Measurements from ENCODE around the gene OR2J3.
"Not testable (repeated sequence)": the region's sequence is repeated elsewhere in the genome, so short reads cannot be mapped to it uniquely, and the experiment has no call there.

The OR2J3 gene

DNA sequence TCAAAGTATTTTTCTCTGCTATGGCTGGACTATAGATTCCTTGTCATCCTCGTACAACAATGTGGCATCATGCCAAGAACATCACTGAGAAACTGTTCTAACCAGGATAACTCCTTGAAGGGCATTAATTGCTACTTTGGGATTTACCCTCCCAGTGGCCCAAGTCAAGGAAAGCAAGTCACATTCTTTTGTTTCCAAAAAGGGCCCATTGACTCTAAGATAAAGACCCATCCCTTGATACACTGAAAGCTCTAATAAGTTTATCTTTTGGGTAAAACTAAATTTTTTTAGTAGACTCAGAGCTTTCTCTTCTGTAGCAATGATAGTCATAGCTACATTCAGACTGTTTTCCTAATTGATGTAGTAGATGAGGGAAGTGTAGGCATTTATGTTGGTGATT lies at the start of gene OR2J3:
Gene OR2J3 (plus strand): TSS at position 301 of the 400 bp plus-strand sequence. CDS start 3,833 bp downstream, outside the sequence.
- no peak for DNase-seq (ENCODE audit: low read depth)

DNA sequence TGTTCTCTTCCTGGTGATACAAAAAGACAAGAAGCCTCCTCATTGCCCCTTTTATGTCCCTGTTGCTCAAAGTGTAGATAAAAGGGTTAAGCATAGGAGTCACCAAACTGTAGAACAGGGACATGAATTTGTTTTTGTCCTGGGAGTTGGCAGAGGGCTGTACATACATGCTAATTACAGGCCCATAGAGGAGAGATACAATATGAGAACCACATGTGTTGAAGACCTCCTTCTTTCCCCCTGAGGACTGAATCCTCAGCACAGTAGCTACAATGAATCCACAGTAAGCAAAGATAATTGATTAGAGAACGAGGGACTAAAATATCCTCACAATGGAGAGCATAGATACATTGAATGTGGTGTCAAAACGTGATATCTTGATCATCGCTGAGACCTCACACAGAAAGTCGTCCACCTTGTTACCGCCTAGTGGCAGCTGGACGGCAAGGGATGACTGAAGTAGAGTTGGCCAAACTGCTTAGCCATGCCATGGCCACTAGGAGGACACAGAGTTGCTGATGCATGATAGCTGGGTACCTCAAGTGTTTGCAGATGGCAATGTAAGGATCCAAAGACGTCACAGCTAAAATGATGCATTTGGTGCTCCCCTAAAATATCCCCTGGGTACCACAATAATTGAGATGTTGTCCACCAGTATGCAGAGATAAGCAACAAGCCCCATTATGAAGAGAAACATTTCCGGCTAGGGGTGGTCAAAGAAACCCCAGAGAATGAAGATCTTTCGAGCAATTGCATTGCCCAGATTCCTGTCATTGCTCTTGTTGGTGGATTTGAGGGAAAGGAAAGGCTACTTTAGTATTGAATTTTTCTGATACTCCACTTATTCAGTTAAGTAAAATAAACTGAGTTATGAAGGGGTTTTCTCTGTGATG lies 35.8 kb upstream of the OR2J3 start:
- DNase-seq (ENCODE audit: low read depth): no peak

DNA sequence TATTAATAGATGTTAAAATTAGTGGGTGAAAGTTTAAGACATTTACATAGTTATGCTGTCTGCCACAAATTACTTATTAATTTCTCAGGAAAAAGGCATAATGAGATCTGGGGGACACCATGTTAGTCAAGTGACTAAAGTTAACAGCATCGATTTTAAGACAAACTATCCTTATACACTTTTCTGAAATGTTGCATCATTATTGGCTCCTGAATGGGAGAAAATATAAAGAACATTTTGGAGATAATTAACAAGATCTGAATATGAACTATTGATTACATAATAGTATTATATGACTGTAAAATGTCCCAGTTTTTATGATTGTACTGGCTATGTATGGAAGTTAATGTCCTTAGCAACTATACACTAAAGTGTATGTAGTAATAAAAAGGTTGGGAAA lies 28.7 kb upstream of the OR2J3 start:
- DNase-seq (ENCODE audit: low read depth): no peak

- no peak for DNase-seq (ENCODE audit: low read depth)
These were observed 26.5 kb upstream of the OR2J3 start for GRCh38 chr6:29081312-29081711.

DNA sequence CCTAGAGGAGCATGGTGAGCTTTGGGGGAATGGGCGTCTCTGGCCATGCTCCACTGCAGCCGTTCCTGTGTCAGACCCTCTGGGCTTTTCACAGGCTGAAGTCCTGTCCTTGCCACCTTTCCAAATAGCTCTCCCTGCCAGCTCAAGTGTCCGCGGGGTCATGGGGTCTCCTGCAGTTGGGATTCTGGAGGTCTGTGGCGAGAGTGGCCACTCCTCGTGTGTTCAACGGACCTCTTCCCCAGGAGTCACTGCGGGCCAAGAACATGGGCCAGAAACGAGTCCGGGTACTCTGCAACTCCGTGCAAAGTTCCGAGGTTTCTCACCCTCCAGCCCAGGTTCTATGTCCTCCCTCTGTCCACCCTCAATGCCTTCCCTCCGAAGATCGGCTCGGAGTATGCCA lies 25.4 kb upstream of the OR2J3 start:
- no peak for DNase-seq (ENCODE audit: low read depth)

DNA sequence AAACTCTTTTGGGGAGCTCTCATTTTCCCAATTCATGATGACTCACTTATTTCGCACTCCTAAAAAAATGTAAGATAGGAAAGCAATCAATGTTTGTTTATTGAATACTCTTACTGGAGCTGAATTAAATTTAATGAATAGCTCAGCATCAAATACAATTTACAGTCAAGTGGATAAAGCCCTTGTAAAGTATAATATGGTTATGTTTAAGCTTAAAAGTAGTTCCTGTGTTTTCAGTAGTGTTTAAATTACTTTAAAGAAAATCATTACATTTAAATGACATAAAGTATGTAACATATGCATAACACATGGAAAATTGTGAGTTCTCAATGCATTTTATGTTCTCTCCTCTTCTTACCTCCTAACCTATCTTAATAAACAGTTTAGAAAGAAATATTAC lies 20.6 kb upstream of the OR2J3 start, which contains the start of gene OR2B3:
Gene OR2B3 (minus strand): TSS at position 101 of the 400 bp plus-strand sequence. CDS start 65 bp downstream, at position 36.
- no peak for DNase-seq (ENCODE audit: low read depth)

- no peak for DNase-seq (ENCODE audit: low read depth)
These were observed 14.9 kb upstream of the OR2J3 start for GRCh38 chr6:29092957-29093356.

DNA sequence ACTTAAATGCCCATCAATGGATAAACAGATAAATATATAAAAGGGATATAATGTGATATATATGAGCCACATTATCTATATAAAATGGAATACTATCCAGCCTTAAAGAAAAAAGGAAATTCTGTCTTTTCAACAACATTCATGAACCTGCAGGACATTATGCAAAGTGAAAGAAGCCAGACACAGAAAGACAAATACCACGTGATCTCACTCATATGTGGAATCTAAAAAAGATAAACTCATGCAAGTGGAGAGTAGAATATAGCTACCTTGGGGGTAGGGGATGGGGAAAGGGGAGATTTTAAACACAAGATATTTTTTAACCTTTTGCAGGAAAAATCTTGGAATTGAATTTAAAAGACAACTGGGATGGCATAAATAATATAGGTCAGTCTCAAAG lies 10.1 kb upstream of the OR2J3 start:
- DNase-seq (ENCODE audit: low read depth): no peak

- DNase-seq (ENCODE audit: low read depth): no peak
These were observed 8.7 kb upstream of the OR2J3 start, which contains the start of gene OR2J1 for GRCh38 chr6:29099190-29099589. TSS of gene OR2J1 (plus strand) at chr6:29099490. CDS start at chr6:29100943, 1,453 bp downstream.

- no peak for DNase-seq (ENCODE audit: low read depth)
These were observed 4.3 kb downstream of the OR2J3 start for GRCh38 chr6:29112135-29112534.

DNA sequence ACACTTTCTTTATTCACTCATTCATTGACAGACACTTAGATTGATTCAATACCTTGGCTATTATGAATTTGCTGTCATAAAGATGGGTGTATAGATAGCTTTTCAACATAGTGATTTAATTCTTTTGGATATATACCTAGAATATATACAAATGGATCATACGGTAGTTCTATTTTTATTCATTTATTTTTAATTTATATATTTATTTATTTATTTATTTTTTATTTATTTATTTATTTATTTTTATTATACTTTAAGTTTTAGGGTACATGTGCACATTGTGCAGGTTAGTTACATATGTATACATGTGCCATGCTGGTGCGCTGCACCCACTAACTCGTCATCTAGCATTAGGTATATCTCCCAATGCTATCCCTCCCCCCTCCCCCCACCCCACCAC lies 7.1 kb downstream of the OR2J3 start:
- DNase-seq (ENCODE audit: low read depth): not testable (repeated sequence)

GRCh38 chr6:29129326-29130012 lies 21.6 kb downstream of the OR2J3 start:
- DNase-seq (ENCODE audit: low read depth): no peak

- no peak for DNase-seq (ENCODE audit: low read depth)
These were observed 22.8 kb downstream of the OR2J3 start for GRCh38 chr6:29130644-29131043.

DNA sequence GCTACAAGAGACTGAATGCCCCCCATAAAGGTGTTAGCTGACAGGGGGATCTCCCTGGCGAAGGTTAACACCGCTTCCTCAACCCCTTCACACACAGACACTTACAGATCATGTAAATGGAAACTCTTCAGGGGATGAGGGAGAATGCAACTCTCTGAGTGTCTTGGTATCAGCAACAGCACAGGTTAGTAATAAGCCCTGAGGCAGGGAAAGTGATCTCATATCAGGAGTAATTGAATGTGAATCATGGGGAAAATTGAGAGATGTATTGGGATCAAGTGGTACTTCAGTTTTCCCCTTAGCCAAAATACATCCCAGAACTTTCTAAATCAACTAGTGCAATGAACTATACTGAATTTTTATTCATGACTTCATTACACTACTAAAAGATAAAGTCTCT lies 23.8 kb downstream of the OR2J3 start:
- DNase-seq (ENCODE audit: low read depth): no peak

DNA sequence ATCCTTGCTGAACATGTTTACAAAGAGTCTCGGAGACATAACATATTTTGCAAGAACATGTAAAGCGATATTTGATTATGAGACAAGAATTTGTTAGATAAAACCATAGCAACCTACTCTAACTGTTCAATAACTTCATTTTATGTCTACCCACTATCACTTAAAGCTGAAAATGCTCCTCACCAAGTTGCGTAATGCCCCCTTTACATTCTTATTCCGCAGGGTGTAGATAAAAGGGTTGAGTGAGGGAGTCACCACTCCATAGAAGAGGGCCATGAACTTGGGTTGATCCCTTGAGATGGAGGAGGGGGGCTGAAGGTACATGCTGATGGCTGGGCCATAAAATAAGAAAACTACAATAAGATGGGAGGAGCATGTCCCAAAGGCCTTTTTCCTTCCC lies 29.9 kb downstream of the OR2J3 start:
- no peak for DNase-seq (ENCODE audit: low read depth)

GRCh38 chr6:29141606-29142005 lies 33.7 kb downstream of the OR2J3 start:
- DNase-seq (ENCODE audit: low read depth): no peak

GRCh38 chr6:29142309-29142708 lies 34.5 kb downstream of the OR2J3 start:
- DNase-seq (ENCODE audit: low read depth): no peak

GRCh38 chr6:29146179-29146578 lies 38.3 kb downstream of the OR2J3 start:
- DNase-seq (ENCODE audit: low read depth): no peak

- DNase-seq (ENCODE audit: low read depth): no peak
These were observed 39.2 kb downstream of the OR2J3 start for GRCh38 chr6:29147074-29147473.

DNA sequence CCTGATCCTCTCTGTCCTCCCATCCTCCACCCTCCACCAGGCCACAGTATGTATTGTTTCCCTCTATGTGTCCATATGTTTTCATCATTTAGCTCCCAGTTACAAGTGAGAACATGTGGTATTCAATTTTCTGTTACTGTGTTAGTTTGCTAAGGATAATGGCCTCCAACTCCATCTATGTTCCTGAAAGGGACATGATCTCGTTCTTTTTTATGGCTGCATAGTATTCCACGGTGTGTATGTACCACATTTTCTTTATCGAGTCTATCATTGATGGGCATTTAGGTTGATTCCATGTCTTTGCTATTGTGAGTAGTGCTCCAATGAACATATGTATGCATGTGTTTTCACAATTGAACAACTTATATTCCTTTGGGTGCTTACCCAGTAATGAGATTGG lies 41.6 kb downstream of the OR2J3 start:
- DNase-seq (ENCODE audit: low read depth): not testable (repeated sequence)

- no peak for DNase-seq (ENCODE audit: low read depth)
These were observed 45.2 kb downstream of the OR2J3 start for GRCh38 chr6:29153083-29153482.

DNA sequence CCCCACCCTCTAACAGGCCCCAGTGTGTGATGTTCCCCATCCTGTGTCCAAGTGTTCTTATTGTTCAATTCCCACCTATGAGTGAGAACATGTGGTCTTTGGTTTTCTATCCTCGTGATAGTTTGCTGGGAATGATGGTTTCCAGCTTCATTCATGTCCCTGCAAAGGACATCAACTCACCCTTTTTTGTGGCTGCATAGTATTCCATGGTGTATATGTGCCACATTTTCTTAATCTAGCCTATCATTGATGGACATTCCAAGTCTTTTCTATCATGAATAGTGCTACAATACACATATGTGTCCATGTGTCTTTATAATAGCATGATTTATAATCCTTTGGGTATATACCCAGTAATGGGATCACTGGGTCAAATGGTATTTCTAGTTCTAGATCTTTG lies 47.3 kb downstream of the OR2J3 start:
- not testable (repeated sequence) for DNase-seq (ENCODE audit: low read depth)

DNA sequence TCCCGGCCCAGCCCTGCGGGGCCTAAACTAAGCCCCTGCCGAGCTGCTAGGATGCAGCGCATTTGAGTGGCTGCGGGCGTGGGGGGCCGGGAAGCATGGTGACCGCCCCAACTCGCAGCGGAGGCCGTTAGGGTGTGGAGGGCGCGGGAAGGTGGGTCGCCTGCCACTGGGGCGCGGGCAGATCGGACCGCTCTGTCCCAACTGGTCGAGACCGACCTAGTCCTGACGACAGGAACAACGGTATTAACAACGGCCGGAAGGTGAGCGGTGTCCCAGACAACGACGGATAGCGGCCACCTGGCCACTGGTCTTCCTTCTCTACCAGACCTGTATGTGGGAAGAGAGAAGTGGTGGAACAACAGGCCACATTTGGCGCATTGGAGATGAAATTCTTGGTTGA lies 52.1 kb downstream of the OR2J3 start:
- DNase-seq (ENCODE audit: low read depth): not testable (repeated sequence)
